CD8-positive, alpha-beta memory T cell (primary cell): ENCODE results near the gene ZEB2. TPM values are rescaled to one million over a fixed set of nuclear protein-coding genes. Genes with fewer than 3 reads are reported as not detected.

Experiments used
- CTCF ChIA-PET: fragments of 350-600 bp; sonication (Branson Sonifier 250); formaldehyde crosslinking; loops from one replicate; lab custom pipeline; 2021; ENCODE audit warnings: antibody characterized with exemption; lab: Charles Lee
- POLR2A ChIA-PET: fragments of 350-600 bp; sonication (Branson Sonifier 250); formaldehyde crosslinking; loops from one replicate; lab custom pipeline; 2021; ENCODE audit warnings: antibody characterized with exemption; lab: Charles Lee
- DNase-seq, 5 donors: peaks; one replicate each; pipeline versions ENCODE4 v3.0.0 to v3.0.0-alpha.2; 2020 to 2022; ENCODE audit warnings: mixed read lengths in 1 of 5
- H3K27ac ChIP-seq: one replicate; pipeline ENCODE4 v1.7.0; 2013; ENCODE audit warnings: low read depth, mild to moderate bottlenecking, low read length, moderate library complexity
- H3K27me3 ChIP-seq: 2 replicates; pipeline ENCODE4 v1.7.0; 2013; ENCODE audit warnings: low read length, mild to moderate bottlenecking; ENCODE audit not compliant: insufficient read depth, poor library complexity, severe bottlenecking
- H3K36me3 ChIP-seq: 2 replicates; pipeline ENCODE4 v1.7.0; 2013; ENCODE audit warnings: mild to moderate bottlenecking, low read length, moderate library complexity; ENCODE audit not compliant: insufficient read depth
- H3K4me1 ChIP-seq: 2 replicates; pipeline ENCODE4 v1.7.0; 2013; ENCODE audit warnings: mild to moderate bottlenecking, low read length, moderate library complexity; ENCODE audit not compliant: insufficient read depth
- H3K4me3 ChIP-seq: 2 replicates; pipeline ENCODE4 v1.7.0; 2013; ENCODE audit warnings: mild to moderate bottlenecking, low read length
- H3K9me3 ChIP-seq: 2 replicates; pipeline ENCODE4 v1.7.0; 2013; ENCODE audit warnings: mild to moderate bottlenecking, low read length
- H3K27ac Mint-ChIP-seq, 8 donors: one replicate each; pipeline ENCODE4 v1.8.0; 2020 to 2021; ENCODE audit warnings: mixed read lengths in 8 of 8, mild to moderate bottlenecking in 6 of 8, inconsistent platforms in 3 of 8, moderate library complexity in 3 of 8
- H3K27me3 Mint-ChIP-seq, 2 donors: one replicate each; pipeline ENCODE4 v1.8.0; 2020 to 2021; ENCODE audit warnings: mixed read lengths in 2 of 2, mild to moderate bottlenecking in 1 of 2, moderate library complexity in 1 of 2
- H3K36me3 Mint-ChIP-seq, 3 donors: one replicate each; pipeline ENCODE4 v1.8.0; 2020 to 2021; ENCODE audit warnings: mixed read lengths in 3 of 3, inconsistent platforms in 1 of 3, mild to moderate bottlenecking in 1 of 3
- H3K4me1 Mint-ChIP-seq, 3 donors: one replicate each; pipeline ENCODE4 v1.8.0; 2020 to 2021; ENCODE audit warnings: mixed read lengths in 3 of 3, inconsistent platforms in 1 of 3, mild to moderate bottlenecking in 1 of 3
- H3K4me3 Mint-ChIP-seq, 7 donors: one replicate each; pipeline ENCODE4 v1.8.0; 2020 to 2021; ENCODE audit warnings: mixed read lengths in 7 of 7, mild to moderate bottlenecking in 6 of 7, moderate library complexity in 4 of 7, inconsistent platforms in 2 of 7
- H3K9me3 Mint-ChIP-seq, 5 donors: one replicate each; pipeline ENCODE4 v1.8.0; 2020 to 2022; ENCODE audit warnings: mixed read lengths in 5 of 5, mild to moderate bottlenecking in 3 of 5, moderate library complexity in 2 of 5, inconsistent platforms in 1 of 5
- polyA plus RNA-seq: library from polyadenylated mRNA; unstranded; fragments of 300-500 nt; fragmentation: Illumina TruSeq; gene quantifications from one replicate; pipeline ENCODE4 v1.2.3, GENCODE V29; 2021
- total RNA-seq, 2 experiments: library from RNA; stranded (reverse); gene quantifications; one replicate each; pipeline ENCODE4 v1.2.3, GENCODE V29; 2021

ZEB2 gene
- total and polyA plus RNA-seq, 3 experiments from 2014 or later = 20.6 to 35.8 (median 32.7) TPM

GRCh38 chr2:144346229-144346628 lies 173.7 kb downstream of the ZEB2 start:
- Histone ChIP-seq H3K4me3 (no peak overlapping the region), H3K36me3 (no peaks in the 10 kb centered on the region), H3K9me3 (no peaks in the 10 kb centered on the region), H3K4me1 (no peaks in the 10 kb centered on the region), H3K27ac (no peak overlapping the region), H3K27me3 (no peaks in the 10 kb centered on the region)
- H3K27me3 Mint-ChIP-seq = no peaks in the 10 kb centered on the region
- POLR2A ChIA-PET = no interaction called here
- H3K4me3 Mint-ChIP-seq = no peak overlapping the region
- no peak for DNase-seq
- H3K9me3 Mint-ChIP-seq = no peaks in the 10 kb centered on the region
- no peaks in the 10 kb centered on the region for H3K4me1 Mint-ChIP-seq
- H3K27ac Mint-ChIP-seq = no peak overlapping the region
- CTCF ChIA-PET = no interaction called here
- no peaks in the 10 kb centered on the region for H3K36me3 Mint-ChIP-seq

GRCh38 chr2:144343145-144343544 lies 176.8 kb downstream of the ZEB2 start:
- no peak overlapping the region for H3K27ac ChIP-seq
- no peak overlapping the region for H3K27ac Mint-ChIP-seq
- H3K4me3 Mint-ChIP-seq = no peak overlapping the region
- H3K36me3 Mint-ChIP-seq = no peaks in the 10 kb centered on the region
- H3K4me1 ChIP-seq = no peaks in the 10 kb centered on the region
- POLR2A ChIA-PET = no interaction called here
- no peak overlapping the region for H3K4me3 ChIP-seq
- no peaks in the 10 kb centered on the region for H3K9me3 ChIP-seq
- H3K4me1 Mint-ChIP-seq = no peaks in the 10 kb centered on the region
- CTCF ChIA-PET = no interaction called here
- no peak for DNase-seq
- H3K27me3 ChIP-seq = no peaks in the 10 kb centered on the region
- H3K9me3 Mint-ChIP-seq = no peaks in the 10 kb centered on the region
- H3K27me3 Mint-ChIP-seq = no peaks in the 10 kb centered on the region
- H3K36me3 ChIP-seq = no peaks in the 10 kb centered on the region

- Histone ChIP-seq H3K27ac (no peak overlapping the region), H3K9me3 (no peaks in the 10 kb centered on the region), H3K36me3 (no peaks in the 10 kb centered on the region), H3K27me3 (no peaks in the 10 kb centered on the region), H3K4me1 (no peaks in the 10 kb centered on the region), H3K4me3 (no peak overlapping the region)
- Mint-ChIP-seq H3K4me1 (no peaks in the 10 kb centered on the region), H3K9me3 (no peaks in the 10 kb centered on the region), H3K4me3 (no peak overlapping the region), H3K27me3 (no peaks in the 10 kb centered on the region), H3K36me3 (peaks cover 0 to 3% (median 0%) of the 10 kb centered on the region in 3 donors), H3K27ac (no peak overlapping the region)
- ChIA-PET POLR2A (no interaction called here), CTCF (no interaction called here)
- no peak for DNase-seq
Measured at GRCh38 chr2:144341538-144341937, 178.4 kb downstream of the ZEB2 start.

GRCh38 chr2:144339048-144339447 lies 180.9 kb downstream of the ZEB2 start:
- Mint-ChIP-seq H3K27ac (no peak overlapping the region), H3K9me3 (no peaks in the 10 kb centered on the region), H3K36me3 (peaks cover 0 to 3% (median 0%) of the 10 kb centered on the region in 3 donors), H3K4me1 (no peaks in the 10 kb centered on the region), H3K4me3 (no peak overlapping the region), H3K27me3 (no peaks in the 10 kb centered on the region)
- Histone ChIP-seq H3K27me3 (no peaks in the 10 kb centered on the region), H3K9me3 (no peaks in the 10 kb centered on the region), H3K4me1 (no peaks in the 10 kb centered on the region), H3K27ac (no peak overlapping the region), H3K36me3 (no peaks in the 10 kb centered on the region), H3K4me3 (no peak overlapping the region)
- ChIA-PET POLR2A (no interaction called here), CTCF (no interaction called here)
- DNase-seq = no peak

GRCh38 chr2:144334551-144334950 lies 185.4 kb downstream of the ZEB2 start:
- Histone ChIP-seq H3K9me3 (no peaks in the 10 kb centered on the region), H3K36me3 (no peaks in the 10 kb centered on the region), H3K4me3 (no peak overlapping the region), H3K27ac (no peak overlapping the region), H3K27me3 (no peaks in the 10 kb centered on the region), H3K4me1 (peaks cover 17% of the 10 kb centered on the region)
- Mint-ChIP-seq H3K36me3 (peaks cover 0 to 13% (median 3%) of the 10 kb centered on the region in 3 donors), H3K27ac (no peak overlapping the region), H3K9me3 (no peaks in the 10 kb centered on the region), H3K4me1 (peaks cover 18 to 30% (median 28%) of the 10 kb centered on the region in 3 donors), H3K27me3 (no peaks in the 10 kb centered on the region), H3K4me3 (no peak overlapping the region)
- ChIA-PET POLR2A (no interaction called here), CTCF (no interaction called here)
- no peak for DNase-seq
